SK-N-MC (cell line): ENCODE results near the gene SOX5.

Source experiments
- EZH2 ChIP-seq: fragments of 200-600 bp; sonication (generic); IDR thresholded peaks from one replicate; pipeline ENCODE4 v1.6.1; 2017; ENCODE audit warnings: antibody characterized with exemption
- POLR2AphosphoS5 ChIP-seq: IDR thresholded peaks from 2 replicates; pipeline ENCODE4 v1.6.1; 2012; ENCODE audit warnings: mild to moderate bottlenecking, low read depth, low read length, borderline replicate concordance

GRCh38 chr12:23731493-23731892 lies 218.0 kb downstream of the SOX5 start:
- TF ChIP-seq POLR2AphosphoS5 = no peak
- no peak for TF ChIP-seq EZH2
